C1 segment of cervical spinal cord (tissue), 14 donors: ENCODE measurements around the gene PRRG2.

Experiments used
- DNase-seq, 14 donors: peaks; one replicate each; lab custom pipeline; 2025; lab: John Stamatoyannopoulos, UW

Gene PRRG2

GRCh38 chr19:49587227-49587626 lies 6.1 kb downstream of the PRRG2 start:
- no peak for DNase-seq

- no peak for DNase-seq
These were observed 7.4 kb downstream of the PRRG2 start for GRCh38 chr19:49588365-49589122.

GRCh38 chr19:49589502-49589905 lies 8.4 kb downstream of the PRRG2 start:
- no peak for DNase-seq

GRCh38 chr19:49590071-49590970 lies 9.2 kb downstream of the PRRG2 start:
- peak in 12 of 14 donors; percentile 42 to 94 (median 68) for DNase-seq

GRCh38 chr19:49590971-49591730 lies 10.0 kb downstream of the PRRG2 start, which contains the start of gene PRR12:
TSS of gene PRR12 (plus strand) at chr19:49591182. CDS start at chr19:49591655, 473 bp downstream.
- peak in 13 of 14 donors; percentile 51 to 91 (median 81) for DNase-seq

GRCh38 chr19:49591731-49592485 lies 10.8 kb downstream of the PRRG2 start:
- DNase-seq, result peak in 12 of 14 donors; percentile 18 to 74 (median 50)

- peak in 2 of 14 donors; percentile 13 to 32 for DNase-seq
These were observed 11.5 kb downstream of the PRRG2 start for GRCh38 chr19:49592486-49593232.

- DNase-seq, result peak; percentile 15 to 91 (median 88)
These were observed 12.4 kb downstream of the PRRG2 start for GRCh38 chr19:49593233-49594113.

- no peak for DNase-seq
These were observed 13.3 kb downstream of the PRRG2 start for GRCh38 chr19:49594157-49594992.

- no peak for DNase-seq
These were observed 14.1 kb downstream of the PRRG2 start for GRCh38 chr19:49594993-49595818.

GRCh38 chr19:49595819-49596404 lies 14.8 kb downstream of the PRRG2 start:
- DNase-seq, result peak in 1 of 14 donors; percentile 60

GRCh38 chr19:49596407-49596806 lies 15.3 kb downstream of the PRRG2 start:
- DNase-seq, result no peak

- DNase-seq, result no peak
These were observed 16.0 kb downstream of the PRRG2 start for GRCh38 chr19:49596954-49597702.

- no peak for DNase-seq
These were observed 16.5 kb downstream of the PRRG2 start for GRCh38 chr19:49597703-49597974.

- DNase-seq, result no peak
These were observed 18.5 kb downstream of the PRRG2 start for GRCh38 chr19:49599378-49600295.
